ENCODE measurements around the gene PSME1.

PSME1 gene

GRCh38 chr14:24130717-24131548 lies 5.1 kb upstream of the PSME1 start:
- DNase-seq: peak; percentile 85

- DNase-seq: no peak
Measured at GRCh38 chr14:24131549-24131966, 4.4 kb upstream of the PSME1 start.

- DNase-seq: no peak
Measured at GRCh38 chr14:24132061-24132685, 3.8 kb upstream of the PSME1 start.

- DNase-seq: no peak
Measured at GRCh38 chr14:24132976-24133375, 3.0 kb upstream of the PSME1 start.

- DNase-seq: no peak
Measured at GRCh38 chr14:24133735-24134134, 2.3 kb upstream of the PSME1 start.

- DNase-seq: no peak
Measured at GRCh38 chr14:24135584-24135833, 485 bp upstream of the PSME1 start.

- DNase-seq: no peak
Measured at GRCh38 chr14:24136684-24137528, 912 bp downstream of the PSME1 start.

- no peak for DNase-seq
Measured at GRCh38 chr14:24137529-24138395, 1.8 kb downstream of the PSME1 start.

- DNase-seq: no peak
Measured at GRCh38 chr14:24138396-24139271, 2.6 kb downstream of the PSME1 start.

- DNase-seq: no peak
Measured at GRCh38 chr14:24139272-24139934, 3.4 kb downstream of the PSME1 start.

- DNase-seq: peak; percentile 100
Measured at GRCh38 chr14:24141097-24141880, 5.3 kb downstream of the PSME1 start, which contains the start of gene EMC9. TSS of gene EMC9 (minus strand) at chr14:24141591. CDS start at chr14:24141304, 287 bp downstream.

- DNase-seq: no peak
Measured at GRCh38 chr14:24143511-24143910, 7.5 kb downstream of the PSME1 start.

- DNase-seq: no peak
Measured at GRCh38 chr14:24144451-24144850, 8.5 kb downstream of the PSME1 start.

GRCh38 chr14:24145219-24145618 lies 9.2 kb downstream of the PSME1 start:
- DNase-seq: no peak

- DNase-seq: no peak
Measured at GRCh38 chr14:24145690-24146452, 9.9 kb downstream of the PSME1 start.

GRCh38 chr14:24146453-24146977 lies 10.5 kb downstream of the PSME1 start, which contains the start of gene PSME2:
TSS of gene PSME2 (minus strand) at chr14:24146610. CDS start at chr14:24146581, 29 bp downstream.
- DNase-seq: peak; percentile 98

GRCh38 chr14:24146978-24147760 lies 11.2 kb downstream of the PSME1 start, which contains the start of gene RNF31:
TSS of gene RNF31 (plus strand) at chr14:24147498. CDS start at chr14:24147699, 201 bp downstream.
- DNase-seq: peak; percentile 98
